H1 (cell line): ENCODE data around the gene RNF224. TPM values are rescaled to one million over a fixed set of nuclear protein-coding genes. Genes with fewer than 3 reads are reported as not detected.

Source experiments
- CTCF ChIA-PET: fragments of 300-600 bp; sonication (Branson Sonifier 250); formaldehyde crosslinking; loops from one replicate; lab custom pipeline; 2021; ENCODE audit not compliant: partially characterized antibody; lab: Charles Lee
- POLR2A ChIA-PET: fragments of 300-600 bp; sonication (Branson Sonifier 250); formaldehyde crosslinking; loops from one replicate; lab custom pipeline; 2021; ENCODE audit warnings: inconsistent platforms; ENCODE audit not compliant: partially characterized antibody; lab: Charles Lee
- DNase-seq, 2 experiments: peaks; one replicate each; pipeline versions ENCODE4 v3.0.0 to v3.0.0-alpha.2; 2010 to 2022; ENCODE audit warnings: low spot score in 2 of 2, low read depth in 1 of 2, mixed read lengths in 1 of 2
- FAIRE-seq: peaks from 2 replicates; lab custom pipeline; 2011; peaks lifted over from hg19 to GRCh38; lab: Jason Lieb, UNC
- H2AFZ ChIP-seq: 2 replicates; pipeline ENCODE4 v1.8.1; 2012; ENCODE audit warnings: low read length, inconsistent platforms
- H2AK5ac ChIP-seq: 2 replicates; pipeline ENCODE4 v1.6.1; 2013; ENCODE audit warnings: low read depth, low read length
- H2BK120ac ChIP-seq: replicated peaks from 2 replicates; pipeline ENCODE3; 2013; ENCODE audit warnings: low read depth, low read length, inconsistent platforms
- H2BK12ac ChIP-seq: 2 replicates; pipeline ENCODE4 v1.6.1; 2013; ENCODE audit warnings: low read depth, low read length
- H2BK15ac ChIP-seq: 2 replicates; pipeline ENCODE4 v1.6.1; 2013; ENCODE audit warnings: low read length
- H2BK20ac ChIP-seq: 2 replicates; pipeline ENCODE4 v1.6.1; 2013; ENCODE audit warnings: low read length
- H2BK5ac ChIP-seq: 2 replicates; pipeline ENCODE4 v1.6.1; 2013; ENCODE audit warnings: low read depth, low read length
- H3K14ac ChIP-seq: 2 replicates; pipeline ENCODE4 v1.6.1; 2013; ENCODE audit warnings: inconsistent platforms; ENCODE audit not compliant: insufficient read length
- H3K18ac ChIP-seq: 2 replicates; pipeline ENCODE4 v1.6.1; 2013; ENCODE audit warnings: low read length; ENCODE audit errors: extremely low read depth
- H3K23ac ChIP-seq: 2 replicates; pipeline ENCODE4 v1.6.1; 2013; ENCODE audit warnings: inconsistent platforms; ENCODE audit not compliant: insufficient read length
- H3K23me2 ChIP-seq: 2 replicates; pipeline ENCODE4 v1.6.1; 2013; ENCODE audit warnings: low read depth, low read length
- H3K27ac ChIP-seq: 2 replicates; pipeline ENCODE4 v1.6.1; 2011; ENCODE audit warnings: low read depth, low read length, inconsistent platforms
- H3K27me3 ChIP-seq, 4 experiments: replicated peaks in 1 of 4; 1 replicate in 1 of 4; 2 replicates in 3 of 4; pipeline versions ENCODE4 v1.6.1 to v1.8.1; 2011 to 2013; ENCODE audit warnings: low read length in 3 of 4, mild to moderate bottlenecking in 3 of 4, inconsistent platforms in 2 of 4, mixed read lengths in 2 of 4, moderate library complexity in 1 of 4; ENCODE audit not compliant: control insufficient read depth in 3 of 4, insufficient read depth in 3 of 4; ENCODE audit errors: extremely low read depth in 1 of 4
- H3K36me3 ChIP-seq, 4 experiments: 2 replicates each; pipeline versions ENCODE4 v1.6.1 to v1.8.1; 2011 to 2013; ENCODE audit warnings: mild to moderate bottlenecking in 4 of 4, low read length in 3 of 4, moderate library complexity in 2 of 4, control low read depth in 1 of 4, inconsistent platforms in 1 of 4; ENCODE audit not compliant: insufficient read depth in 4 of 4, control insufficient read depth in 2 of 4
- H3K4ac ChIP-seq: replicated peaks from 2 replicates; pipeline ENCODE3; 2013; ENCODE audit warnings: low read length, low read depth, mixed read lengths, inconsistent platforms; ENCODE audit not compliant: insufficient read length
- H3K4me1 ChIP-seq, 4 experiments: replicated peaks in 1 of 4; 1 replicate in 1 of 4; 2 replicates in 3 of 4; pipeline versions ENCODE4 v1.6.1 to v1.8.1; 2011 to 2013; ENCODE audit warnings: low read length in 3 of 4, inconsistent platforms in 2 of 4, mixed read lengths in 1 of 4; ENCODE audit not compliant: insufficient read depth in 4 of 4, control insufficient read depth in 3 of 4
- H3K4me2 ChIP-seq, 2 experiments: 2 replicates each; pipeline versions ENCODE4 v1.6.1 to v1.8.1; 2011 to 2013; ENCODE audit warnings: low read depth in 2 of 2, low read length in 2 of 2, control low read depth in 1 of 2, inconsistent platforms in 1 of 2, mild to moderate bottlenecking in 1 of 2; ENCODE audit not compliant: insufficient read depth in 1 of 2
- H3K4me3 ChIP-seq, 4 experiments: fragments of 200-600, 300-600 bp in 1 of 4; sonication (generic), shearing (Covaris generic), sonication (Bioruptor Twin) in 1 of 4; 2 replicates each; pipeline versions ENCODE4 v1.5.1 to v1.8.1; 2011 to 2016; ENCODE audit warnings: low read length in 4 of 4, low read depth in 3 of 4, control low read depth in 2 of 4, inconsistent platforms in 2 of 4, mild to moderate bottlenecking in 2 of 4, mixed read lengths in 1 of 4, moderate library complexity in 1 of 4; ENCODE audit not compliant: insufficient read depth in 2 of 4; ENCODE audit errors: extremely low read depth in 1 of 4
- H3K56ac ChIP-seq: replicated peaks from 2 replicates; pipeline ENCODE3; 2013; ENCODE audit warnings: low read depth, mild to moderate bottlenecking, mixed read lengths, low read length, inconsistent platforms; ENCODE audit not compliant: insufficient read length
- H3K79me1 ChIP-seq: 2 replicates; pipeline ENCODE4 v1.6.1; 2013; ENCODE audit warnings: low read depth, low read length, control low read depth
- H3K79me2 ChIP-seq, 2 experiments: 2 replicates each; pipeline versions ENCODE4 v1.6.1 to v1.8.1; 2012 to 2013; ENCODE audit warnings: low read length in 2 of 2, mild to moderate bottlenecking in 2 of 2, inconsistent platforms in 1 of 2; ENCODE audit not compliant: insufficient read depth in 2 of 2, control insufficient read depth in 1 of 2
- H3K9ac ChIP-seq, 4 experiments: replicated peaks in 1 of 4; 1 replicate in 1 of 4; 2 replicates in 3 of 4; pipeline versions ENCODE4 v1.6.1 to v1.8.1; 2011 to 2013; ENCODE audit warnings: low read depth in 3 of 4, low read length in 3 of 4, control low read depth in 2 of 4, mild to moderate bottlenecking in 2 of 4, moderate library complexity in 2 of 4, inconsistent platforms in 1 of 4; ENCODE audit errors: extremely low read depth in 1 of 4
- H3K9me3 ChIP-seq, 2 experiments: 2 replicates each; pipeline versions ENCODE4 v1.6.1 to v1.8.1; 2012 to 2013; ENCODE audit warnings: mild to moderate bottlenecking in 2 of 2, moderate library complexity in 2 of 2, control low read depth in 1 of 2, inconsistent platforms in 1 of 2, low read depth in 1 of 2, low read length in 1 of 2, mixed read lengths in 1 of 2; ENCODE audit not compliant: insufficient read depth in 2 of 2
- H4K20me1 ChIP-seq, 2 experiments: replicated peaks in 1 of 2; 2 replicates each; pipeline versions ENCODE3 to v1.8.1; 2011 to 2013; ENCODE audit warnings: inconsistent platforms in 2 of 2, low read length in 2 of 2, mild to moderate bottlenecking in 1 of 2; ENCODE audit not compliant: insufficient read depth in 2 of 2, control insufficient read depth in 1 of 2
- H4K5ac ChIP-seq: 2 replicates; pipeline ENCODE4 v1.6.1; 2013; ENCODE audit warnings: low read length, low read depth, mixed read lengths, inconsistent platforms; ENCODE audit not compliant: insufficient read length
- H4K8ac ChIP-seq: 2 replicates; pipeline ENCODE4 v1.8.0; 2013; ENCODE audit warnings: mild to moderate bottlenecking, moderate library complexity, low read length, inconsistent platforms; ENCODE audit not compliant: insufficient read depth; ENCODE audit errors: extremely low read depth
- H4K91ac ChIP-seq: replicated peaks from 2 replicates; pipeline ENCODE3; 2013; ENCODE audit warnings: low read length, mixed read lengths, inconsistent platforms; ENCODE audit not compliant: insufficient read length
- CREB1 ChIP-seq: IDR thresholded peaks from 2 replicates; pipeline ENCODE4 v1.6.1; 2012; ENCODE audit warnings: inconsistent platforms
- GABPA ChIP-seq: IDR thresholded peaks from 2 replicates; pipeline ENCODE4 v1.6.1; 2011; ENCODE audit warnings: mild to moderate bottlenecking, low read length, moderate library complexity, borderline replicate concordance; ENCODE audit not compliant: insufficient read depth
- NANOG ChIP-seq: IDR thresholded peaks from 2 replicates; pipeline ENCODE4 v1.6.1; 2011; ENCODE audit warnings: low read length, low read depth, mild to moderate bottlenecking, inconsistent platforms; ENCODE audit not compliant: insufficient read depth, poor library complexity, severe bottlenecking
- RNF2 ChIP-seq: fragments of 200-900, 300-1000 bp; sonication (generic); IDR thresholded peaks from 2 replicates; pipeline ENCODE4 v1.7.1; 2016; ENCODE audit warnings: borderline replicate concordance, low read depth, mild to moderate bottlenecking, antibody characterized with exemption, low read length; ENCODE audit not compliant: poor library complexity, severe bottlenecking; ENCODE audit errors: missing control alignments
- YY1 ChIP-seq: IDR thresholded peaks from 2 replicates; pipeline ENCODE4 v1.6.1; 2011; ENCODE audit warnings: low read depth, mild to moderate bottlenecking, low read length
- WGBS, 2 experiments: shearing (Covaris generic) in 1 of 2; methylation state at CpG; one replicate each; pipeline versions ENCODE4 v1.1.6 to v1.1.7; 2013 to 2015; ENCODE audit warnings: low lambda C conversion rate in 2 of 2, mixed read lengths in 2 of 2, inconsistent platforms in 1 of 2, low coverage in 1 of 2, missing lambda C conversion rate in 1 of 2; ENCODE audit not compliant: insufficient replicate concordance in 2 of 2, insufficient coverage in 1 of 2, insufficient read length in 1 of 2; ENCODE audit errors: extremely low coverage in 1 of 2, missing lambda C conversion rate in 1 of 2; 5-methylcytosine and 5-hydroxymethylcytosine counted together
- polyA plus RNA-seq, 7 experiments: library from polyadenylated mRNA; depleted of rRNA in 3 of 7; stranded (reverse) in 5 of 7; unstranded in 2 of 7; fragments of >200 nt in 5 of 7; fragments of 200-250 nt in 2 of 7; gene quantifications; 1 replicate in 5 of 7; 2 replicates in 1 of 7; 4 replicates in 1 of 7; pipeline versions ENCODE4 v1.2.1 to v1.2.3, GENCODE V29; 2011 to 2013; ENCODE audit warnings: missing spikeins in 2 of 7, mixed read lengths in 2 of 7
- total RNA-seq: library from RNA; stranded (reverse); fragmentation: NEBNext Ultra II Directional; extraction: Animal tissue kit (Norgen Biotek cat#: 25700); gene quantifications from 2 replicates; pipeline ENCODE4 v1.2.1, GENCODE V29; 2021
- TF ChIP-seq, protein P1 (sequence below): IDR thresholded peaks from 2 replicates; pipeline ENCODE4 v1.6.1; 2012; ENCODE audit warnings: inconsistent platforms

The RNF224 gene
- total and polyA plus RNA-seq, 2 of the 8 experiments (the other 6 are each of a cell fraction or from before 2014, with no cell fraction given): 0.24 TPM; not detected in 1

DNA sequence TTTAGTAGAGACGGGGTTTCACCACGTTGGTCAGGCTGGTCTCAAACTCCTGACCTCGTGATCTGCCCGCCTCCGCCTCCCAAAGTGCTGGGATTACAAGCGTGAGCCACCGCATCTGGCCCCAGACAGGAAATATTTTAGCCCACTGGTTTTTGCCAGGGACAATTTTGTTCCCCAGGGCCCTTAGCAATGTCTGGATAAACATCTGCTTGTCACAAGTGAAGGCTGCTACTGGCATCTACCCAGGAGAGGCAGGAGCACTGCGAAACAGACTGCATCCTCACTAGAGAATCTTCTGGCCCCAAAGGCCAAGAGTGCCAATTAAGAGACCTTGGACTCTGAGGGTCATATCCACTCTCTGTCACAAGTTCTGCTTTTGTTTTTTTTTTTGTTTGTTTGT is 24.3 kb upstream of the RNF224 start:
- DNase-seq: no peak
- Histone ChIP-seq H3K9me3 (no peaks in the 10 kb centered on the region), H2BK120ac (no peak overlapping the region), H3K4me2 (no peak overlapping the region; a peak in 1 of 4 replicates), H2BK5ac (no peak overlapping the region), H2BK20ac (no peak overlapping the region), H4K8ac (no peak overlapping the region), H4K91ac (no peak overlapping the region), H3K56ac (no peak overlapping the region), H3K23ac (no peak overlapping the region), H3K4ac (no peak overlapping the region), H2AFZ (no peak overlapping the region), H3K18ac (no peak overlapping the region), H3K79me1 (peaks cover 29% of the 10 kb centered on the region), H2BK12ac (no peak overlapping the region), H3K23me2 (peaks cover 18% of the 10 kb centered on the region), H3K79me2 (peaks cover 0 to 57% of the 10 kb centered on the region in 2 experiments; a peak in 3 of 4 replicates), H3K27me3 (no peaks in the 10 kb centered on the region), H3K14ac (no peak overlapping the region), H3K4me1 (peaks cover 14 to 33% (median 21%) of the 10 kb centered on the region in 4 experiments), H4K20me1 (peaks cover 0 to 23% of the 10 kb centered on the region in 2 experiments), H3K9ac (no peak overlapping the region), H3K27ac (no peak overlapping the region), H3K4me3 (no peak overlapping the region), H2AK5ac (no peak overlapping the region), H3K36me3 (no peaks in the 10 kb centered on the region), H4K5ac (no peak overlapping the region), H2BK15ac (no peak overlapping the region)
- TF ChIP-seq NANOG: no peak
- TF ChIP-seq YY1: no peak
- TF ChIP-seq GABPA: no peak
- TF ChIP-seq RNF2: no peak
- TF ChIP-seq, protein P1, sequence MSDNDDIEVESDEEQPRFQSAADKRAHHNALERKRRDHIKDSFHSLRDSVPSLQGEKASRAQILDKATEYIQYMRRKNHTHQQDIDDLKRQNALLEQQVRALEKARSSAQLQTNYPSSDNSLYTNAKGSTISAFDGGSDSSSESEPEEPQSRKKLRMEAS: no peak
- no peak for TF ChIP-seq CREB1
- WGBS, 2 experiments: 89% methylated on average over 8 of the region's 8 CpGs; no CpG with 5 or more reads in 1 of the 2 experiments
- CTCF ChIA-PET: interaction anchor here (0.7 to 4.9 kb wide), 8 partner anchors 10 to 76 kb away, joined by 3 to 23 read pairs (median 4); partner anchors contain the start of genes ANAPC2, RNF224 and SSNA1
- POLR2A ChIA-PET: interaction anchor here (0.7 to 69.9 kb wide), 7 partner anchors 11 to 347 kb away, joined by 3 to 1462 read pairs (median 29); partner anchors contain the start of genes ANAPC2, CYSRT1, NELFB and RNF208
- FAIRE-seq: no peak
